Measurements from ENCODE around the gene HTR4. TPM values are rescaled to one million over a fixed set of nuclear protein-coding genes. Genes with fewer than 3 reads are reported as not detected.

The HTR4 gene
- polyA plus RNA-seq, 3 donors, result not detected

- Histone ChIP-seq H3K9ac (ENCODE audit: insufficient read depth, low read length, poor library complexity, severe bottlenecking) (no peak overlapping the region), H3K79me2 (ENCODE audit: insufficient read depth, low read length) (no peaks in the 10 kb centered on the region), H3K4me3 (replicated peaks in 1 of 3; ENCODE audit: low read depth in 2 of 3, low read length in 3 of 3) (no peak overlapping the region), H3K4me2 (replicated peaks; ENCODE audit: extremely low read depth, low read length, poor library complexity, severe bottlenecking) (no peak overlapping the region), H3K27me3 (ENCODE audit: control insufficient read depth in 2 of 2, insufficient read depth in 2 of 2, low read length in 2 of 2) (no peaks in the 10 kb centered on the region), H3K4me1 (ENCODE audit: control insufficient read depth in 1 of 2, insufficient read depth in 2 of 2, low read length in 2 of 2) (peaks cover 14 to 15% of the 10 kb centered on the region in 2 donors), H3K27ac (ENCODE audit: low read depth in 1 of 2, low read length in 2 of 2) (no peak overlapping the region), H3K9me3 (replicated peaks in 1 of 2; ENCODE audit: control insufficient read depth in 1 of 2, insufficient read depth in 1 of 2, low read length in 2 of 2) (no peaks in the 10 kb centered on the region), H3K36me3 (replicated peaks in 1 of 2; ENCODE audit: control insufficient read depth in 1 of 2, insufficient read depth in 2 of 2, low read length in 2 of 2) (no peaks in the 10 kb centered on the region), H2AFZ (ENCODE audit: insufficient read depth, low read depth, low read length, poor library complexity, severe bottlenecking) (no peak overlapping the region), H4K20me1 (ENCODE audit: insufficient read depth, low read length) (no peaks in the 10 kb centered on the region)
- no peak overlapping the region for H3K4me3 Mint-ChIP-seq
- peaks cover 0 to 4% (median 2%) of the 10 kb centered on the region in 7 donors for H3K9me3 Mint-ChIP-seq
- intact Hi-C loops (cut with micrococcal nuclease), result no loop called here
- 88% methylated on average over 3 of the region's 3 CpGs for WGBS (ENCODE audit: insufficient coverage)
- peaks cover 0 to 4% (median 0%) of the 10 kb centered on the region in 3 donors for H3K27me3 Mint-ChIP-seq (ENCODE audit: low read depth in 3 of 3)
- peak overlapping the region in 1 of 7 donors; percentile 9 for H3K27ac Mint-ChIP-seq
- H3K4me1 Mint-ChIP-seq, result peaks cover 11% of the 10 kb centered on the region
- TF ChIP-seq CTCF (IDR thresholded peaks at IDR 0.05), result no peak
- no peaks in the 10 kb centered on the region for H3K36me3 Mint-ChIP-seq
- no peak for DNase-seq
These were observed 42.1 kb upstream of the HTR4 start for GRCh38 chr5:148696187-148697036.

- no CpG with 5 or more reads among the region's 1 CpG for WGBS (ENCODE audit: insufficient coverage)
- no peak overlapping the region for H3K4me3 Mint-ChIP-seq
These were observed 36.6 kb upstream of the HTR4 start for GRCh38 chr5:148690945-148691344.

More at GRCh38 chr5:148690945-148691344, 36.6 kb upstream of the HTR4 start:
- Histone ChIP-seq H2AFZ (ENCODE audit: insufficient read depth, low read depth, low read length, poor library complexity, severe bottlenecking) (no peak overlapping the region), H3K4me1 (ENCODE audit: control insufficient read depth in 1 of 2, insufficient read depth in 2 of 2, low read length in 2 of 2) (no peaks in the 10 kb centered on the region), H3K9ac (ENCODE audit: insufficient read depth, low read length, poor library complexity, severe bottlenecking) (no peak overlapping the region), H3K79me2 (ENCODE audit: insufficient read depth, low read length) (no peaks in the 10 kb centered on the region), H3K27me3 (ENCODE audit: control insufficient read depth in 2 of 2, insufficient read depth in 2 of 2, low read length in 2 of 2) (no peaks in the 10 kb centered on the region), H3K27ac (ENCODE audit: low read depth in 1 of 2, low read length in 2 of 2) (no peak overlapping the region), H3K9me3 (replicated peaks in 1 of 2; ENCODE audit: control insufficient read depth in 1 of 2, insufficient read depth in 1 of 2, low read length in 2 of 2) (no peaks in the 10 kb centered on the region), H4K20me1 (ENCODE audit: insufficient read depth, low read length) (no peaks in the 10 kb centered on the region), H3K36me3 (replicated peaks in 1 of 2; ENCODE audit: control insufficient read depth in 1 of 2, insufficient read depth in 2 of 2, low read length in 2 of 2) (no peaks in the 10 kb centered on the region), H3K4me2 (replicated peaks; ENCODE audit: extremely low read depth, low read length, poor library complexity, severe bottlenecking) (no peak overlapping the region), H3K4me3 (replicated peaks in 1 of 3; ENCODE audit: low read depth in 2 of 3, low read length in 3 of 3) (no peak overlapping the region)
- no peak for TF ChIP-seq CTCF (IDR thresholded peaks at IDR 0.05)
- intact Hi-C loops (cut with micrococcal nuclease), result no loop called here
- H3K9me3 Mint-ChIP-seq, result peaks cover 9 to 20% (median 12%) of the 10 kb centered on the region in 7 donors
- no peaks in the 10 kb centered on the region for H3K4me1 Mint-ChIP-seq
- H3K27me3 Mint-ChIP-seq (ENCODE audit: low read depth in 3 of 3), result peaks cover 0 to 1% (median 0%) of the 10 kb centered on the region in 3 donors
- DNase-seq, result no peak
- no peak overlapping the region for H3K27ac Mint-ChIP-seq
- no peaks in the 10 kb centered on the region for H3K36me3 Mint-ChIP-seq
